ENCODE measurements around the gene RILPL2. TPM values are rescaled to one million over a fixed set of nuclear protein-coding genes. Genes with fewer than 3 reads are reported as not detected.

RILPL2 gene
- total and polyA plus RNA-seq, 2 experiments from 2014 or later: 1.4 to 2.0 TPM

GRCh38 chr12:123395236-123395635 is 41.2 kb downstream of the RILPL2 start:
- peaks cover 14% of the 10 kb centered on the region for H3K79me2 ChIP-seq (replicated peaks; ENCODE audit: insufficient read depth)
- no peaks in the 10 kb centered on the region for H3K9me2 ChIP-seq (ENCODE audit: insufficient read depth)
- H3K4me3 Mint-ChIP-seq: no peak overlapping the region
- H3K27me3 Mint-ChIP-seq (ENCODE audit: insufficient read depth, low read depth, poor library complexity): peaks cover 19% of the 10 kb centered on the region
- no peak overlapping the region for H3K27ac ChIP-seq (ENCODE audit: low read depth)
- ATAC-seq (no peak), DNase-seq (ENCODE audit: low spot score) (no peak)
- TF ChIP-seq EZH2 (IDR thresholded peaks at IDR 0.05; ENCODE audit: low read depth, unreplicated experiment) (no peak), ETS1 (IDR thresholded peaks at IDR 0.05) (no peak), NANOG (IDR thresholded peaks at IDR 0.05; ENCODE audit: borderline replicate concordance) (no peak), REST (IDR thresholded peaks at IDR 0.05; ENCODE audit: unreplicated experiment) (no peak), ZNF331 (CRISPR knock-in tag; IDR thresholded peaks at IDR 0.05; ENCODE audit: low read depth) (no peak), STAT1 (IDR thresholded peaks at IDR 0.05; ENCODE audit: unreplicated experiment) (no peak), EZH2phosphoT487 (IDR thresholded peaks at IDR 0.05; ENCODE audit: unreplicated experiment) (no peak), POLR2AphosphoS5 (IDR thresholded peaks at IDR 0.05; ENCODE audit: low read depth) (no peak), ZNF114 (CRISPR knock-in tag; IDR thresholded peaks at IDR 0.05) (no peak), JUNB (IDR thresholded peaks at IDR 0.05; ENCODE audit: unreplicated experiment) (no peak), CREB1 (CRISPR knock-in tag; IDR thresholded peaks at IDR 0.05; ENCODE audit: low read depth) (no peak)
- TF ChIP-seq, protein P1, sequence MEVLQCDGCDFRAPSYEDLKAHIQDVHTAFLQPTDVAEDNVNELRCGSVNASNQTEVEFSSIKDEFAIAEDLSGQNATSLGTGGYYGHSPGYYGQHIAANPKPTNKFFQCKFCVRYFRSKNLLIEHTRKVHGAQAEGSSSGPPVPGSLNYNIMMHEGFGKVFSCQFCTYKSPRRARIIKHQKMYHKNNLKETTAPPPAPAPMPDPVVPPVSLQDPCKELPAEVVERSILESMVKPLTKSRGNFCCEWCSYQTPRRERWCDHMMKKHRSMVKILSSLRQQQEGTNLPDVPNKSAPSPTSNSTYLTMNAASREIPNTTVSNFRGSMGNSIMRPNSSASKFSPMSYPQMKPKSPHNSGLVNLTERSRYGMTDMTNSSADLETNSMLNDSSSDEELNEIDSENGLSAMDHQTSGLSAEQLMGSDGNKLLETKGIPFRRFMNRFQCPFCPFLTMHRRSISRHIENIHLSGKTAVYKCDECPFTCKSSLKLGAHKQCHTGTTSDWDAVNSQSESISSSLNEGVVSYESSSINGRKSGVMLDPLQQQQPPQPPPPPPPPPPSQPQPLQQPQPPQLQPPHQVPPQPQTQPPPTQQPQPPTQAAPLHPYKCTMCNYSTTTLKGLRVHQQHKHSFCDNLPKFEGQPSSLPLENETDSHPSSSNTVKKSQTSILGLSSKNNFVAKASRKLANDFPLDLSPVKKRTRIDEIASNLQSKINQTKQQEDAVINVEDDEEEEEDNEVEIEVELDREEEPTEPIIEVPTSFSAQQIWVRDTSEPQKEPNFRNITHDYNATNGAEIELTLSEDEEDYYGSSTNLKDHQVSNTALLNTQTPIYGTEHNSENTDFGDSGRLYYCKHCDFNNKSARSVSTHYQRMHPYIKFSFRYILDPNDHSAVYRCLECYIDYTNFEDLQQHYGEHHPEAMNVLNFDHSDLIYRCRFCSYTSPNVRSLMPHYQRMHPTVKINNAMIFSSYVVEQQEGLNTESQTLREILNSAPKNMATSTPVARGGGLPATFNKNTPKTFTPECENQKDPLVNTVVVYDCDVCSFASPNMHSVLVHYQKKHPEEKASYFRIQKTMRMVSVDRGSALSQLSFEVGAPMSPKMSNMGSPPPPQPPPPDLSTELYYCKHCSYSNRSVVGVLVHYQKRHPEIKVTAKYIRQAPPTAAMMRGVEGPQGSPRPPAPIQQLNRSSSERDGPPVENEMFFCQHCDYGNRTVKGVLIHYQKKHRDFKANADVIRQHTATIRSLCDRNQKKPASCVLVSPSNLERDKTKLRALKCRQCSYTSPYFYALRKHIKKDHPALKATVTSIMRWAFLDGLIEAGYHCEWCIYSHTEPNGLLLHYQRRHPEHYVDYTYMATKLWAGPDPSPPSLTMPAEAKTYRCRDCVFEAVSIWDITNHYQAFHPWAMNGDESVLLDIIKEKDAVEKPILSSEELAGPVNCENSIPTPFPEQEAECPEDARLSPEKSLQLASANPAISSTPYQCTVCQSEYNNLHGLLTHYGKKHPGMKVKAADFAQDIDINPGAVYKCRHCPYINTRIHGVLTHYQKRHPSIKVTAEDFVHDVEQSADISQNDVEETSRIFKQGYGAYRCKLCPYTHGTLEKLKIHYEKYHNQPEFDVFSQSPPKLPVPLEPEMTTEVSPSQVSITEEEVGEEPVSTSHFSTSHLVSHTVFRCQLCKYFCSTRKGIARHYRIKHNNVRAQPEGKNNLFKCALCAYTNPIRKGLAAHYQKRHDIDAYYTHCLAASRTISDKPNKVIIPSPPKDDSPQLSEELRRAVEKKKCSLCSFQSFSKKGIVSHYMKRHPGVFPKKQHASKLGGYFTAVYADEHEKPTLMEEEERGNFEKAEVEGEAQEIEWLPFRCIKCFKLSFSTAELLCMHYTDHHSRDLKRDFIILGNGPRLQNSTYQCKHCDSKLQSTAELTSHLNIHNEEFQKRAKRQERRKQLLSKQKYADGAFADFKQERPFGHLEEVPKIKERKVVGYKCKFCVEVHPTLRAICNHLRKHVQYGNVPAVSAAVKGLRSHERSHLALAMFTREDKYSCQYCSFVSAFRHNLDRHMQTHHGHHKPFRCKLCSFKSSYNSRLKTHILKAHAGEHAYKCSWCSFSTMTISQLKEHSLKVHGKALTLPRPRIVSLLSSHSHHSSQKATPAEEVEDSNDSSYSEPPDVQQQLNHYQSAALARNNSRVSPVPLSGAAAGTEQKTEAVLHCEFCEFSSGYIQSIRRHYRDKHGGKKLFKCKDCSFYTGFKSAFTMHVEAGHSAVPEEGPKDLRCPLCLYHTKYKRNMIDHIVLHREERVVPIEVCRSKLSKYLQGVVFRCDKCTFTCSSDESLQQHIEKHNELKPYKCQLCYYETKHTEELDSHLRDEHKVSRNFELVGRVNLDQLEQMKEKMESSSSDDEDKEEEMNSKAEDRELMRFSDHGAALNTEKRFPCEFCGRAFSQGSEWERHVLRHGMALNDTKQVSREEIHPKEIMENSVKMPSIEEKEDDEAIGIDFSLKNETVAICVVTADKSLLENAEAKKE (CRISPR knock-in tag; IDR thresholded peaks at IDR 0.05): no peak
- TF ChIP-seq, protein P2, sequence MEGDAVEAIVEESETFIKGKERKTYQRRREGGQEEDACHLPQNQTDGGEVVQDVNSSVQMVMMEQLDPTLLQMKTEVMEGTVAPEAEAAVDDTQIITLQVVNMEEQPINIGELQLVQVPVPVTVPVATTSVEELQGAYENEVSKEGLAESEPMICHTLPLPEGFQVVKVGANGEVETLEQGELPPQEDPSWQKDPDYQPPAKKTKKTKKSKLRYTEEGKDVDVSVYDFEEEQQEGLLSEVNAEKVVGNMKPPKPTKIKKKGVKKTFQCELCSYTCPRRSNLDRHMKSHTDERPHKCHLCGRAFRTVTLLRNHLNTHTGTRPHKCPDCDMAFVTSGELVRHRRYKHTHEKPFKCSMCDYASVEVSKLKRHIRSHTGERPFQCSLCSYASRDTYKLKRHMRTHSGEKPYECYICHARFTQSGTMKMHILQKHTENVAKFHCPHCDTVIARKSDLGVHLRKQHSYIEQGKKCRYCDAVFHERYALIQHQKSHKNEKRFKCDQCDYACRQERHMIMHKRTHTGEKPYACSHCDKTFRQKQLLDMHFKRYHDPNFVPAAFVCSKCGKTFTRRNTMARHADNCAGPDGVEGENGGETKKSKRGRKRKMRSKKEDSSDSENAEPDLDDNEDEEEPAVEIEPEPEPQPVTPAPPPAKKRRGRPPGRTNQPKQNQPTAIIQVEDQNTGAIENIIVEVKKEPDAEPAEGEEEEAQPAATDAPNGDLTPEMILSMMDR (conservative IDR thresholded peaks at IDR 0.05; ENCODE audit: low read depth in 2 of 2): no peak
- H3F3A ChIP-seq (replicated peaks; ENCODE audit: low read depth): peaks cover 11% of the 10 kb centered on the region; the same call in 1 of the 2 replicates
- peaks cover 4% of the 10 kb centered on the region for H3K4me1 Mint-ChIP-seq
- H3K36me3 ChIP-seq (ENCODE audit: insufficient read depth): peaks cover 19% of the 10 kb centered on the region
- H3K9me3 Mint-ChIP-seq: no peaks in the 10 kb centered on the region; the same call in 2 of the 3 replicates
- no peak overlapping the region for H3K4me3 ChIP-seq
- no peak overlapping the region for H3K4me2 ChIP-seq
- H3K4me1 ChIP-seq (ENCODE audit: insufficient read depth): 0 out of 2 replicates have a peak, but pooled peaks cover 3% of the 10 kb centered on the region
- H3K36me3 Mint-ChIP-seq (ENCODE audit: low read depth): peaks cover 78% of the 10 kb centered on the region
- H2AFZ ChIP-seq: no peak overlapping the region
- H4K20me1 ChIP-seq (replicated peaks; ENCODE audit: insufficient read depth): peaks cover 44% of the 10 kb centered on the region
- 0 out of 2 replicates have a peak, but pooled peaks cover under 1% of the 10 kb centered on the region for H3K27me3 ChIP-seq (ENCODE audit: insufficient read depth)
- no peak overlapping the region for H3K27ac Mint-ChIP-seq

Data from GM23338 (cell line).